HepG2 (cell line): ENCODE measurements around the gene SEPTIN3. TPM values are rescaled to one million over a fixed set of nuclear protein-coding genes. Genes with fewer than 3 reads are reported as not detected.

ENCODE experiments used
- FOXK1 ChIP-seq: sonication (generic); formaldehyde crosslinking; IDR thresholded peaks from 2 replicates; pipeline ENCODE4 v1.4.0; 2020; ENCODE audit warnings: low read depth, missing genetic modification reagents, borderline replicate concordance
- HDAC2 ChIP-seq: sonication (generic); formaldehyde crosslinking; IDR thresholded peaks from 2 replicates; pipeline ENCODE4 v1.4.0; 2020; ENCODE audit warnings: missing genetic modification reagents
- HMGA1 ChIP-seq: sonication (generic); formaldehyde crosslinking; conservative IDR thresholded peaks from 2 replicates; pipeline ENCODE4 v1.4.0; 2020; ENCODE audit warnings: missing genetic modification reagents
- ISL2 ChIP-seq: sonication (generic); formaldehyde crosslinking; IDR thresholded peaks from 2 replicates; pipeline ENCODE4 v1.5.0; 2020; ENCODE audit warnings: missing genetic modification reagents
- PAX8 ChIP-seq: sonication (generic); formaldehyde crosslinking; IDR thresholded peaks from 2 replicates; pipeline ENCODE4 v1.8.0; 2022; ENCODE audit warnings: mild to moderate bottlenecking, missing genetic modification reagents, borderline replicate concordance
- SRSF9 ChIP-seq: fragments of 200-400 bp; formaldehyde crosslinking; IDR thresholded peaks from 2 replicates; pipeline ENCODE4 v1.6.1; 2018; ENCODE audit warnings: borderline replicate concordance, mild to moderate bottlenecking, low read depth, low read length; ENCODE audit not compliant: insufficient read depth, poor library complexity, severe bottlenecking
- YEATS2 ChIP-seq: sonication (generic); formaldehyde crosslinking; IDR thresholded peaks from 2 replicates; pipeline ENCODE4 v1.4.0; 2020; ENCODE audit warnings: missing genetic modification reagents, borderline replicate concordance
- ZBTB14 ChIP-seq: sonication (generic); formaldehyde crosslinking; IDR thresholded peaks from 2 replicates; pipeline ENCODE4 v1.4.0; 2020; ENCODE audit warnings: missing genetic modification reagents
- ZNF24 ChIP-seq: fragments of 450-650 bp; IDR thresholded peaks from 2 replicates; pipeline ENCODE4 v1.6.1; 2017; ENCODE audit warnings: antibody characterized with exemption, mild to moderate bottlenecking
- ZNF451 ChIP-seq: sonication (generic); formaldehyde crosslinking; IDR thresholded peaks from 2 replicates; pipeline ENCODE4 v1.5.0; 2020; ENCODE audit warnings: mild to moderate bottlenecking, missing genetic modification reagents
- polyA plus RNA-seq, 8 experiments: library from polyadenylated mRNA; depleted of rRNA in 3 of 8; stranded (reverse) in 7 of 8; unstranded in 1 of 8; fragments of >200 nt; fragmentation: Illumina TruSeq in 4 of 8; extraction: Trizol in 4 of 8; gene quantifications; 2 replicates each; pipeline versions ENCODE4 v1.2.1 to v1.2.3, GENCODE V29; 2011 to 2016; ENCODE audit warnings: low read depth in 4 of 8, missing spikeins in 1 of 8, mixed read lengths in 1 of 8; ENCODE audit not compliant: insufficient read depth in 1 of 8
- total RNA-seq, 5 experiments: library from RNA; depleted of rRNA; stranded (reverse); fragments of >200 nt; fragmentation: Illumina TruSeq; extraction: Trizol; gene quantifications; 2 replicates each; pipeline ENCODE4 v1.2.3, GENCODE V29; 2016; ENCODE audit warnings: low read depth in 1 of 5
- TF ChIP-seq, protein P1 (sequence below): sonication (generic); formaldehyde crosslinking; IDR thresholded peaks from 2 replicates; pipeline ENCODE4 v1.9.0; 2021; ENCODE audit warnings: mild to moderate bottlenecking, missing genetic modification reagents
- TF ChIP-seq, protein P2 (sequence below): sonication (generic); formaldehyde crosslinking; IDR thresholded peaks from 2 replicates; pipeline ENCODE4; 2020; ENCODE audit warnings: missing genetic modification reagents, mild to moderate bottlenecking, borderline replicate concordance

Gene SEPTIN3
- total and polyA plus RNA-seq, 2 of the 13 experiments (the other 11 are each of a cell fraction or from before 2014, with no cell fraction given), result 0.04 TPM; not detected in 1

DNA sequence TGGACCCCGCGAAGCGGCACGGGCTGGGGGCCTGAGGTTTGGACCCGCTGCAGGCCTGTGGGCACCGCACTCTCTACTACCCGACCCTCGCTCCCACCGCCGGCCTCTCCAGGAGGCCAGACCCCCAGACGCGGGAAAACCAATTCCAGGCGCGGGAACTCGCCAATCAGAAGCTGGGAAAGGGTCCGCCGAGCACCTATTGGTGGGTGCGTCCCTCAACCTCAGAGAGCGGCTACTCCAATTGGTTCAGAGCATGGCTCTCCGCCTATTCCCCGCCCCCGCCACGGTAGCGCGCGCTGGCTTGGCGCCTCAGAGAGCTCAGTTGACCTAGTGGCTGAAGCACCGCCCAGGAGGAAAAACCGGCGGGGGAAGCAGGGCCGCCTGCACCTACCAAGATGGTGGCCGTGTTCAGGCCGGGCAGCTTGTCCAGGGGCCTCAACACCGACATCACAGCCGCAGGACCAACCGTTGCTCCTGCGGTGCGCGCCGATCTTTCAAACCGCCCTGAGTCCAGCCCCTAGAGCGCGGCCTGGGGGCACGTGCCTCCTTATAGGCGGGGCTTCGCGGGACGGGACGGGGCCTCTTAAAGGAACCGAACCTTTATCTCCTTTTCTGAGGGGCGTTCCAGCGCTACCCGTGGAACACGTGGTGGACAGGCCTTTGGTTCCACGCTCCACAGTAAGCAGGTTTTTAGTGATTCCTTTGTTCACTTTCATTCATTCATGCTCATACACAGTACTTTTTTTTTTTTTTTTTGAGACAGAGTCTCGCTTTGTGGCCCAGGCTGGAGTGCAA, 22.4 kb upstream of the SEPTIN3 start, which contains the start of gene CENPM (continued):
- TF ChIP-seq, protein P1, sequence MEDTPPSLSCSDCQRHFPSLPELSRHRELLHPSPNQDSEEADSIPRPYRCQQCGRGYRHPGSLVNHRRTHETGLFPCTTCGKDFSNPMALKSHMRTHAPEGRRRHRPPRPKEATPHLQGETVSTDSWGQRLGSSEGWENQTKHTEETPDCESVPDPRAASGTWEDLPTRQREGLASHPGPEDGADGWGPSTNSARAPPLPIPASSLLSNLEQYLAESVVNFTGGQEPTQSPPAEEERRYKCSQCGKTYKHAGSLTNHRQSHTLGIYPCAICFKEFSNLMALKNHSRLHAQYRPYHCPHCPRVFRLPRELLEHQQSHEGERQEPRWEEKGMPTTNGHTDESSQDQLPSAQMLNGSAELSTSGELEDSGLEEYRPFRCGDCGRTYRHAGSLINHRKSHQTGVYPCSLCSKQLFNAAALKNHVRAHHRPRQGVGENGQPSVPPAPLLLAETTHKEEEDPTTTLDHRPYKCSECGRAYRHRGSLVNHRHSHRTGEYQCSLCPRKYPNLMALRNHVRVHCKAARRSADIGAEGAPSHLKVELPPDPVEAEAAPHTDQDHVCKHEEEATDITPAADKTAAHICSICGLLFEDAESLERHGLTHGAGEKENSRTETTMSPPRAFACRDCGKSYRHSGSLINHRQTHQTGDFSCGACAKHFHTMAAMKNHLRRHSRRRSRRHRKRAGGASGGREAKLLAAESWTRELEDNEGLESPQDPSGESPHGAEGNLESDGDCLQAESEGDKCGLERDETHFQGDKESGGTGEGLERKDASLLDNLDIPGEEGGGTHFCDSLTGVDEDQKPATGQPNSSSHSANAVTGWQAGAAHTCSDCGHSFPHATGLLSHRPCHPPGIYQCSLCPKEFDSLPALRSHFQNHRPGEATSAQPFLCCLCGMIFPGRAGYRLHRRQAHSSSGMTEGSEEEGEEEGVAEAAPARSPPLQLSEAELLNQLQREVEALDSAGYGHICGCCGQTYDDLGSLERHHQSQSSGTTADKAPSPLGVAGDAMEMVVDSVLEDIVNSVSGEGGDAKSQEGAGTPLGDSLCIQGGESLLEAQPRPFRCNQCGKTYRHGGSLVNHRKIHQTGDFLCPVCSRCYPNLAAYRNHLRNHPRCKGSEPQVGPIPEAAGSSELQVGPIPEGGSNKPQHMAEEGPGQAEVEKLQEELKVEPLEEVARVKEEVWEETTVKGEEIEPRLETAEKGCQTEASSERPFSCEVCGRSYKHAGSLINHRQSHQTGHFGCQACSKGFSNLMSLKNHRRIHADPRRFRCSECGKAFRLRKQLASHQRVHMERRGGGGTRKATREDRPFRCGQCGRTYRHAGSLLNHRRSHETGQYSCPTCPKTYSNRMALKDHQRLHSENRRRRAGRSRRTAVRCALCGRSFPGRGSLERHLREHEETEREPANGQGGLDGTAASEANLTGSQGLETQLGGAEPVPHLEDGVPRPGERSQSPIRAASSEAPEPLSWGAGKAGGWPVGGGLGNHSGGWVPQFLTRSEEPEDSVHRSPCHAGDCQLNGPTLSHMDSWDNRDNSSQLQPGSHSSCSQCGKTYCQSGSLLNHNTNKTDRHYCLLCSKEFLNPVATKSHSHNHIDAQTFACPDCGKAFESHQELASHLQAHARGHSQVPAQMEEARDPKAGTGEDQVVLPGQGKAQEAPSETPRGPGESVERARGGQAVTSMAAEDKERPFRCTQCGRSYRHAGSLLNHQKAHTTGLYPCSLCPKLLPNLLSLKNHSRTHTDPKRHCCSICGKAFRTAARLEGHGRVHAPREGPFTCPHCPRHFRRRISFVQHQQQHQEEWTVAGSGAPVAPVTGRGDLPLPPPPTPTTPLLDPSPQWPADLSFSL (CRISPR knock-in tag), result no peak
- TF ChIP-seq YEATS2 (CRISPR knock-in tag) (peak; percentile 49; the same call in 1 of the 2 replicates), ZNF24 (no peak), PAX8 (CRISPR knock-in tag) (peak; percentile 96), ISL2 (no peak), FOXK1 (CRISPR knock-in tag) (no peak; the same call in 1 of the 2 replicates), HMGA1 (no peak), ZBTB14 (CRISPR knock-in tag) (peak; percentile 72), HDAC2 (CRISPR knock-in tag) (peak; percentile 11; the same call in 1 of the 2 replicates), ZNF451 (no peak), SRSF9 (no peak)
- TF ChIP-seq, protein P2, sequence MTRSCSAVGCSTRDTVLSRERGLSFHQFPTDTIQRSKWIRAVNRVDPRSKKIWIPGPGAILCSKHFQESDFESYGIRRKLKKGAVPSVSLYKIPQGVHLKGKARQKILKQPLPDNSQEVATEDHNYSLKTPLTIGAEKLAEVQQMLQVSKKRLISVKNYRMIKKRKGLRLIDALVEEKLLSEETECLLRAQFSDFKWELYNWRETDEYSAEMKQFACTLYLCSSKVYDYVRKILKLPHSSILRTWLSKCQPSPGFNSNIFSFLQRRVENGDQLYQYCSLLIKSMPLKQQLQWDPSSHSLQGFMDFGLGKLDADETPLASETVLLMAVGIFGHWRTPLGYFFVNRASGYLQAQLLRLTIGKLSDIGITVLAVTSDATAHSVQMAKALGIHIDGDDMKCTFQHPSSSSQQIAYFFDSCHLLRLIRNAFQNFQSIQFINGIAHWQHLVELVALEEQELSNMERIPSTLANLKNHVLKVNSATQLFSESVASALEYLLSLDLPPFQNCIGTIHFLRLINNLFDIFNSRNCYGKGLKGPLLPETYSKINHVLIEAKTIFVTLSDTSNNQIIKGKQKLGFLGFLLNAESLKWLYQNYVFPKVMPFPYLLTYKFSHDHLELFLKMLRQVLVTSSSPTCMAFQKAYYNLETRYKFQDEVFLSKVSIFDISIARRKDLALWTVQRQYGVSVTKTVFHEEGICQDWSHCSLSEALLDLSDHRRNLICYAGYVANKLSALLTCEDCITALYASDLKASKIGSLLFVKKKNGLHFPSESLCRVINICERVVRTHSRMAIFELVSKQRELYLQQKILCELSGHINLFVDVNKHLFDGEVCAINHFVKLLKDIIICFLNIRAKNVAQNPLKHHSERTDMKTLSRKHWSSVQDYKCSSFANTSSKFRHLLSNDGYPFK (CRISPR knock-in tag), result peak; percentile 73; the same call in 1 of the 2 replicates
